ENCODE measurements around the gene NLGN3. TPM values are rescaled to one million over a fixed set of nuclear protein-coding genes. Genes with fewer than 3 reads are reported as not detected.
A peak's percentile ranks its signal among the peaks of the same experiment; 100 is the strongest.
"Not testable (repeated sequence)": the region's sequence is repeated elsewhere in the genome, so short reads cannot be mapped to it uniquely, and the experiment has no call there.

NLGN3 gene
- polyA plus RNA-seq, 2 of the 4 experiments (the other 2 are of a cell fraction), result 0.84 to 1.00 TPM

- TF ChIP-seq TP53 (CRISPR knock-in tag; IDR thresholded peaks at IDR 0.05) (no peak), FOSL2 (IDR thresholded peaks at IDR 0.05) (no peak), FOSL2 (CRISPR knock-in tag; IDR thresholded peaks at IDR 0.05) (no peak), MAFK (IDR thresholded peaks at IDR 0.05; ENCODE audit: partially characterized antibody) (no peak), POLR2AphosphoS2 (conservative IDR thresholded peaks at IDR 0.05; ENCODE audit: low read length) (no peak), RARB (CRISPR knock-in tag; IDR thresholded peaks at IDR 0.05) (no peak), FOXS1 (CRISPR knock-in tag; IDR thresholded peaks at IDR 0.05) (no peak), EP300 (IDR thresholded peaks at IDR 0.05) (no peak)
- TF ChIP-seq, protein P1, sequence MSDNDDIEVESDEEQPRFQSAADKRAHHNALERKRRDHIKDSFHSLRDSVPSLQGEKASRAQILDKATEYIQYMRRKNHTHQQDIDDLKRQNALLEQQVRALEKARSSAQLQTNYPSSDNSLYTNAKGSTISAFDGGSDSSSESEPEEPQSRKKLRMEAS (IDR thresholded peaks at IDR 0.05), result no peak
Observed at GRCh38 chrX:71177327-71177726, 32.7 kb downstream of the NLGN3 start (continued).

- peaks cover 10% of the 10 kb centered on the region; the same call in 1 of the 3 replicates for H3K4me1 ChIP-seq
- TF ChIP-seq EHMT2 (IDR thresholded peaks at IDR 0.05; ENCODE audit: low read depth) (no peak), REST (IDR thresholded peaks at IDR 0.05) (no peak), RAD21 (conservative IDR thresholded peaks at IDR 0.05 in 1 of 2, IDR thresholded peaks at IDR 0.05 in 1 of 2) (peak; percentile 82 to 86), SMC3 (IDR thresholded peaks at IDR 0.05) (peak; percentile 80)
- TF ChIP-seq, protein P2, sequence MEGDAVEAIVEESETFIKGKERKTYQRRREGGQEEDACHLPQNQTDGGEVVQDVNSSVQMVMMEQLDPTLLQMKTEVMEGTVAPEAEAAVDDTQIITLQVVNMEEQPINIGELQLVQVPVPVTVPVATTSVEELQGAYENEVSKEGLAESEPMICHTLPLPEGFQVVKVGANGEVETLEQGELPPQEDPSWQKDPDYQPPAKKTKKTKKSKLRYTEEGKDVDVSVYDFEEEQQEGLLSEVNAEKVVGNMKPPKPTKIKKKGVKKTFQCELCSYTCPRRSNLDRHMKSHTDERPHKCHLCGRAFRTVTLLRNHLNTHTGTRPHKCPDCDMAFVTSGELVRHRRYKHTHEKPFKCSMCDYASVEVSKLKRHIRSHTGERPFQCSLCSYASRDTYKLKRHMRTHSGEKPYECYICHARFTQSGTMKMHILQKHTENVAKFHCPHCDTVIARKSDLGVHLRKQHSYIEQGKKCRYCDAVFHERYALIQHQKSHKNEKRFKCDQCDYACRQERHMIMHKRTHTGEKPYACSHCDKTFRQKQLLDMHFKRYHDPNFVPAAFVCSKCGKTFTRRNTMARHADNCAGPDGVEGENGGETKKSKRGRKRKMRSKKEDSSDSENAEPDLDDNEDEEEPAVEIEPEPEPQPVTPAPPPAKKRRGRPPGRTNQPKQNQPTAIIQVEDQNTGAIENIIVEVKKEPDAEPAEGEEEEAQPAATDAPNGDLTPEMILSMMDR (IDR thresholded peaks at IDR 0.05), result peak; percentile 68
- WGBS (ENCODE audit: missing lambda C conversion rate), result 0% methylated on average over 2 of the region's 4 CpGs
- no peak overlapping the region for H3K4me2 ChIP-seq
- no peaks in the 10 kb centered on the region for H3K9me3 ChIP-seq
- no peak overlapping the region for H3K27ac ChIP-seq
- ChIA-PET CTCF (interaction anchor here (0.7 to 5.1 kb wide), 10 partner anchors 16 to 409 kb away, joined by 3 to 35 read pairs (median 6); partner anchors contain the start of gene MED12), POLR2A (no interaction called here)
- no peak overlapping the region for H3K4me3 ChIP-seq
- ATAC-seq (peak; percentile 32 to 48; a peak in 3 of 6 replicates), FAIRE-seq (peak; percentile 84), DNase-seq (ENCODE audit: low read depth in 1 of 2, low spot score in 1 of 2) (peak; percentile 36 to 76)
Observed at GRCh38 chrX:71178908-71179307, 34.3 kb downstream of the NLGN3 start.

GRCh38 chrX:71180579-71181265, 36.1 kb downstream of the NLGN3 start:
- not testable (repeated sequence) for DNase-seq (ENCODE audit: low read depth in 1 of 2, low spot score in 1 of 2); H3K4me3 ChIP-seq; FAIRE-seq; H3K4me1 ChIP-seq; ATAC-seq; H3K9me3 ChIP-seq
- Histone ChIP-seq H3K4me2 (peak overlapping the region; percentile 90; the same call in 2 of the 3 replicates), H3K27ac (peak overlapping the region; percentile 89 to 92; a peak in 5 of 6 replicates)
- TF ChIP-seq ZC3H11A (IDR thresholded peaks at IDR 0.05), result peak; percentile 83
- WGBS (ENCODE audit: missing lambda C conversion rate), result 90% methylated on average over 8 of the region's 9 CpGs
- ChIA-PET CTCF (interaction anchor here (0.7 to 5.1 kb wide), 6 partner anchors 45 to 211 kb away, joined by 3 to 35 read pairs (median 6); no protein-coding TSS in a partner anchor), POLR2A (interaction anchor here (2.0 to 2.6 kb wide), 2 partner anchors 99 to 103 kb away, joined by 5 to 21 read pairs; partner anchors contain the start of gene NONO)
